ENCODE results near the gene SLC9A8.

- TF ChIP-seq CTCF (IDR thresholded peaks at IDR 0.05) (no peak), POLR2A (IDR thresholded peaks at IDR 0.05) (no peak)
These were observed 39.4 kb downstream of the SLC9A8 start for GRCh38 chr20:49851991-49852390.
